G401.6 (cell line): ENCODE measurements around the gene OVAAL.

ENCODE experiments used
- FAIRE-seq: peaks from 2 replicates; lab custom pipeline; 2012; peaks lifted over from hg19 to GRCh38; lab: Jason Lieb, UNC

OVAAL gene

DNA sequence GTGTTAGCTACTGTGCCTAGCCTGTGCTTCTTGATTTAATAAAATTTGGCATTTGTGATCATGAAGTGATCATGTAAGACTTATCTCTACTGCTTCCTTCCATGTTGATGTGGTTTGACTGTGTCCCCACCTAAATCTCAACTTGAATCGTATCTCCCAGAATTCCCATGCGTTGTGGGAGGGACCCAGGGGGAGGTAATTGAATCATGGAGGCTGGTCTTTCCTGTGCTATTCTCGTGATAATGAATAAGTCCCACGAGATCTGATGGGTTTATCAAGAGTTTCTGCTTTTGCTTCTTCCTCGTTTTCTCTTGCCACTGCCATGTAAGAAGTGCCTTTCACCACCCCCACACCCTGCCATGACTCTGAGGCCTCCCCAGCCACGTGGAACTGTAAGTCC, at the start of gene OVAAL:
OVAAL (plus strand) TSS at position 301 of the 400 bp plus-strand sequence.
- FAIRE-seq = no peak

DNA sequence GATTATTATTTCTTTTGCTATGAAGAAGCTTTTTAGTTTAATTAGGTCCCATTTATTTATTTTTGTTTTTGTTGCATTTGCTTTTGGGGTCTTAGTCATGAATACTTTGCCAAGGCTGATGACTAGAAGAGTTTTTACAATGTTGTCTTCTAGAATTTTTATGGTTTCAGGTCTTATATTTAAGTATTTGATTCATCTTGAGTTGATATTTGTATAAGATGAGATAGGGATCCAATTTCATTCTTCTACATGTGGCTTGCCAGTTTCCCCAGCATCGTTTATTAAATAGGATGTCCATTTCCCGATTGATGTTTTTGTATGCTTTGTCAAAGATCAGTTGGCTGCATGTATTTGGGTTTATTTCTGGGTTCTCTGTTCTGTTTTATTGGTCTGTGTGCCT, 47.9 kb upstream of the OVAAL start:
- no peak for FAIRE-seq

DNA sequence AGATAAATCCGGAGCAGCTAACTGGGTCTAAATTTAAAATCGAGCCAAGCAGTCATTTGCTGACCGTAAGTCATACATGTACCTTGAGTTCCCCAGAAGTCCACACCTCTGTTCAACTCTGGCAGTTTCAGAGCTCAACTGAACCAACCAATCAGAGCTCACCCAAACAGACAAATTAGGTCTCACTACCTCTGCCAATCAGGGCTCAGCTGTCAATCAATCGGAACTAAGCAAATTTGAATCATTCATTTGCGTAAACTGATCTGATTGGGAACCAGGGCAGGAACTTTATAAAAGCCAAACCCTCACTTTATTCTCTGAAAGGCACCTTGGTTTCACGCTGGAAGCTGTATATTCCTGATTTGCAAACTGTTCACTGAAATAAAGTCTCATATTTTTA, 45.2 kb upstream of the OVAAL start:
- FAIRE-seq = no peak

DNA sequence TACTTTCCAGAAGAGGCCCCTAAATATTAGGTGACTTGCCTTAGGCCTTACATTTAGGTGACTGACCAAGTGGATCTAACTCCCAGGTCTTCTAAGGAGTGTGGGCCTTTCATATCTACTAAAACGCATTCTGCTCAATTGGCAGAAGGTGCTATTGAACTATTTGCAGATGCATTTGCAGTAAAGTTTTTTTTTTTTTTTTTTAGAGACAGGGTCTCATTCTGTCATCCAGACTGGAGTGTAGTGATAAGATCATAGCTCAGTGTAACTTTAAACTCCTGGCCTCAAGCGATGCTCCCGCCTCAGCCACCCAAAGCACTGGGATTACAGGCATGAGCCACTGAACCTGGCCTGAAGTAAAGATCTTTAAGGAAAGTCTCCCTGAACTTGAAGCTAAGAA, 43.4 kb upstream of the OVAAL start:
- FAIRE-seq = no peak

DNA sequence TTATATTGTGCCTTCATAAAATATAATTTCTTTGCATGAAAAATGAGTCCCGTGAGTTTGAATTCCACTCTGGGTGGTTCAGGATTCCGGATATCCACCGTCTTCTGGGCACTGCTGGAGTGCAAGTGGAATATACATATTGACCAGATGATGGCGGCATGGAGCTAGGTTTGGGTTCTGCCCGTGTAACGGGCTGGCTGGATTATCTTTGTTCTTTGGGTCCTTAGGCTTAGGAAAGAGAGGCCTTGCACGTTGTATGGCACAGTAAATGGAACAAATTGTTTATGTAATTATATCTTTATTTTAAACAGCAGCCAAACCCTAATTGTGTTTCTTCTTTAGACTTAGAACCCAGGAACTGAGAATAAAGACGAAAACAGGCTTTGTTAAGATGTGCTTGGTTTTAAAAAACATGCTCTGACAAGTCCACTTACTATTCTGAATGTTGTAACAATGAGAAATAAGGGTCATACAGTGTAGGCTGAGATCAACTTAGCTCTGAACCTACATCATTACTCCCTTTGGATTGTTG, 42.8 kb upstream of the OVAAL start:
- peak; percentile 96 for FAIRE-seq

DNA sequence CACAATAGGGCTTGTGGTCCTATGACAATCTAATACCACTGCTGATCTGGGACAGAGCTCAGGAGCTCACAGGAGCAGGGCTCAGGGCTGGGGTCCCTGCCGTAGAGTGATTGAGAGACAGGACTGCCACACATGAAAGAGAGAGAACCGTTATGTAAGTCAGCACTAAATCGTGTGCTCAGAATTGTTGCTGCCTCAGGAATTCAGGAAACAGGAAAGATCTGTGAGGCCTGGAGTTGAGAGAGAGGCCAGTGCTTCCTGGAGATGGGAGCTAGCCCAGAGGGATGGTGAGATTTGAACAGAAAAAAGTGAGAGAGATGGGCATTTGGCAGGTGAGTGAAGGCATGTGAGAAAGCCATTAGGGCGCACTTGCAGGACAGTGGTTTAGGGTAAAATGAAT, 38.9 kb upstream of the OVAAL start:
- no peak for FAIRE-seq

DNA sequence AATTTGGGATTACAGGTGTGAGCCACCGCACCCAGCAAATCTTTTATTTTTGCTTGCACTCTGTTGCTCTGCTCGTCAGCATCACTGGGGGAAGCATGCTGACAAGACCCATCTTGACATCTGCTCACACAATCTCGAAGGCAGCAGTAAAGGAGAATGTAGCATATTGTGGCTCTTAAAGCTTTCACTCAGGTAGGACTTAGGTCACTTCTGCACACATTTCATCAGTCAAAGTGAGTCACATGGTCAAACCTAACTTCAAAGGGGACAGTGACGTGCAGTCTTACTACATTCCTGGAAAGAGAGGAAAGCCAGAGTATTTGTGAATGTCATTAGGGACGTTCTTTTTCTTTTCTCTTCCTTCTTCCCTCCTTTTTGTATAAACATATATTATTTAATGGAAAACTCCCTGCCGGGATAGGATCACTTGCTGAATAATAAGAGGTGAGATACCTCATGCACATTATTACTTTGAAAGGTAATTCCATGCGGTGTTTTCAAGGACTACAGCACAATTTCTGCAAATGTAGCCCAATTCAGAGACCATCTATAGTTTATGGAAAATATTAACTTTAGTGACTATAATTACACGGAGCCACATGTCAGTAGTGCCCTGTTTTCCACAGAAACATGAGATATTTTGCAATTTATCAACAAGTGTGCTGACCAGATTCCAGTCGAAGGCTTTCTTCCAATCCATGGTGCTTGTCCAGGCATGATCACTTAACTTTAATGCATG, 37.1 kb upstream of the OVAAL start:
- FAIRE-seq = no peak

DNA sequence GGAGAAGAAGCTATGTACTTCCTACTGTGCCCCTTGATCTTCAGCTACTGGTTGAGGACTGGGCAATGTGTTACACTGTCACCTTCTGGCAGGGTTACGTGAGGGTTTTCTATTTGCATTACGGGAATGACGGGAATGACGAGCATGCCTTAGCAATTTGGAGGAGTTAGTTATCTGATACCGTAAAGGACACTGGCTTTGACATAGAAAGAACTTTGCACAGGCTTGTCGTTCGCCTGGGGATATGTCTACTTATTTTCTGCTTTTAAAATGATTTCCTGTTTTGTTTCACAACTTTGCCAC, 36.6 kb upstream of the OVAAL start:
- no peak for FAIRE-seq

DNA sequence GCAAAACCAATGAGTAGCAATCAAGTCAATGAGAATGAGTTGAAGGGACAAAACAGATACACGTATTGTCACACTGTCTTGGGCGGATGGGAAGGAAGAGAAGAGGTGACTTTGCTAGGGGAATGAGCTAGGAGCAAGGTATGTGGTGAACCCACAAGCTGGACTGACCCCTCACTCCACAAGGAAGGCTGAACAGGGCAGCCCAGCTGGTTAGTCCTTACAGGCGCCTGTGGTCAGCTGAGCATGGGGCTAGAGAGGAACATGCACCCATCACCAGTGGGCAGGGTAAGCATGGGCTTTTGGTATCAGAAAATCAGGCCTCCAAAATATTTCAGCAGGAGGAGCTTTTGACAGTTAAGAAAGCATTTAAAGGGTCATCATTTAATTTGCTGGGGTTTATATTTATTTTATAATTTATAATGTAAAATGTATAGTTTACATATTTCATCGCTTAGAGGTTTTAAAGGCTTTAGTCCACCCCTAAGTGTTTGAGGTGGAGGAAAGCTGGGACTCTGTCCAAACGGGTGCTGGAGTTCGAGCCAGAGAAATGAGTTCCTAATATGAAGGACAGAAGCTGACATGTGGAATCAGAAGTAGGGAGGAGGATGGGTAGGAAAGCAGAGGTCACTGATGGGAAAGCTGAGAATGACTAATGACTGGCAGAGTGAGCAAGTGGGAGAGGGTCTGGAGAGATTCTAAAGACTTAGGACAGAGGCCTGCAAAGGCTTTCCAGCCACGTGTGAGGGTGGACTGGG, 34.4 kb upstream of the OVAAL start:
- FAIRE-seq = no peak

DNA sequence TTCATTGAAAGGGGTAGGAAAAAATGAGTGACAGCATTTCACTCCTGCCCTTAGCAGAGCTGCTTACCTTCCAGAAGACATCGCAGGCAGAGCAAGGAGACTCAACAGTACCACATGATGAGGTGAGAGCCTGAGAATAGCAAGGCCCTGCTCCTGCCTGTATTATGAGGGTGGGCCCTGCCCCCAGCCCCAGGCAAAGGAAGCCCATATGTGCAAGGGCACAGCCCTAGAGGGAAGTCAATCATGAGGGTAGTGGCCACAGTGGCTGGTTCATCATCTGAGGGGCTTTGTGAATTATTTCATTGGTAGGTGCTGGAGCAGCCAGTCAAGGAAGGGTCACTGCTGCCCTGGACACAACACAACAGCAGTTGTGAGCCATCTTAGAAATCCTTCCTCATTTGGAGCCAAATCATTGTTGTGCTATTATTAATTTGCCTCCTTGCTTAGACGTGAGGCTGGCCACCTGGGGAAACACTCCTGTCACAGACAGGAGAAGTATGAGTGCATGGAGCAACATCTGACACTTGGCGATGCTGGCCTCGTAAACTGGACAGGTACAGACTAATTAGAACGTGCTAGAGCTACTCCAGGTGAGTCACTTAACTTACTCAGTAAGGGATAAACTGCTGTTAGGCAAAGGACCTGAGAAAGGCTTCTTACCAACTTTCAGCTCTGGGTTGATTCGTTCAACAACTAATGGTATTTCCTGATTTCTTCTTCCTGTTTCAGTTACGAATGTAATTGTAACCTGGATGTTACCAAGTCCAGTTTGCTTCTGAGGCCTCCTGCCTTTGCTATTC, 33.6 kb upstream of the OVAAL start:
- no peak for FAIRE-seq

DNA sequence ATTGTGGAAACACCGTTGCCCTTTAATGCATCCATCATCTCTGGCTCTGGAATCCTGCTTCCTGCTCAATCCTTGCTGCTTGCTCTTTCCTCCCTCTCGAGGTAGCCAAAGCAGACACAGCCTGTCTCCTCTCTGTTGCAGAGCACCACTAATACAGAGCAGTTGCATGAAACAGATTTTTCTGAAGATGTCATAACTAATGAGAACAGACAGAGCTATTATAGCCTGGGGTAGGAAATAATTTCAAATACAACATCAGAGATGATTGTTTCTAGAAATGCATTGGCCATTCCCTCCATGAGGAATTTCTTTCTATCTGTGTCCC, 33.1 kb upstream of the OVAAL start:
- FAIRE-seq = no peak

DNA sequence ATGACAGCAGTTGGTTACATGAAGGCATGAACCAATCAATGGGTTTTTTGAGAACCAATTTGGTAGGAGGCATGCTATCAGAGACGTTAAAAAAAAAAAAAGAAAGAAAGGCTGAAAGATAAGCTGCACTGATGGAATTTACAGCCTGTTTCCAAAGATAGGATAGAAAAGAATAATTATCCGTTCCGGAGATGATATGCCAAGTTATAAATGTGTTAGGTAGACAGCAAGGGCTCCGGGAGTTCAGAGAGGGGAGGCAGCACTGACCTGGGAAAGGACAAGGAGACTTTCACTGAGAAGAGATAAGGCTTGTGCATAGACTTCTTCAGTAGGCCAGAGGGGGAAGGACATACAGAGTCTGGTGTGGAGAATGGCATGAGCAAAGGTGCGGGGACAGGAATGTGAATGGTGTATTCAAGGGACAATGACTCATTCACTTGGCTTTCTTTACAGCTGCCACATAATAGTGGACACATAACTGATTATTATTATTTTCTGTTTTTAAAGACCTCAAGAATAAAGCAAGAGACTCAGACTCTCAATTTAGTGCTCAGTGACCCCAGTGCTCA, 31.6 kb upstream of the OVAAL start:
- no peak for FAIRE-seq

DNA sequence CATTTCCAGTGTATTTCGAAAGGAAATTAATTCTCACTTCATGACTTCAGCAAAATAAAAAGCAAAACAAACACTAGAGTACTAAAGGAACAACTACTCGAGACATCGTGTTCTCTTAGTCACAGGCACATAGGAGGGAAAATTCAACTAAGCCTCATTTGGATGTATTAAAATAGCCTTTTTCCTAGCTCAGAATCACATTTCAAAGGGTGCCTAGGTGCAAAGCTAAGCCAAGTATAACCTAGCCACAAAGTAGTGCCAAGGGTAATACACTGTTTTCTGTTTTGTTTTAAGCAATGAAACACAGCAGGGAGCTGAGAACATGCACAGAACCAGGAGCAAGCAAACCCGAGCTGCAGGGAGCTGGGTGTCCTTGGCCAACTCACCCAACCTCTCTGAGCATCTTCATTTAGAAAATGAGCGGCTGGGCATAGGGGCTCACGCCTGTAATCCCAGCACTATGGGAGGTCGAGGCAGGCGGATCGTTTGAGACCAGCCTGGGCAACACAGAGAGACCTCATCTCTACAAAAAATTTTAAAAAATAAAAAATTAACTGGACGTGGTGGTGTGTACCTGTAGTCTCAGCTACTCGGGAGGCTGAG, 29.8 kb upstream of the OVAAL start:
- FAIRE-seq = no peak

DNA sequence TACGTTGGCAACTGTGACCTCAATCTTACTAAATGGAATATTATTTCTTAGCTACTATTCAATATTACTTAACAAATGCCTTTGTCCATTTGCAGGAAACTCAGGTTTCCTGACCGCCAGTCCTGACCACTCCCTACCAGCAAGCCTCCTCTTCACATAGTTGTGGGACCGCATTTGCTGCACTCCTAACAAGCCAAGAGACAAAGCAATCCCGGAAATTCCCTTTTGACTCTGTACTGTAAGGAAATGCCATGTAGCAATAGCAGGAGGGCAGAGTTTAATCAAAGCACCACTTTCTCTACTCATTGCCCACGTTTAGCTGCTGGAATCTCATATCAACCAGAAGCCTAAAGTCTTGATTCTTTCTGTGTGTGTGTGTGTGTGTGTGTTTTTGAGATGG, 28.3 kb upstream of the OVAAL start:
- no peak for FAIRE-seq

DNA sequence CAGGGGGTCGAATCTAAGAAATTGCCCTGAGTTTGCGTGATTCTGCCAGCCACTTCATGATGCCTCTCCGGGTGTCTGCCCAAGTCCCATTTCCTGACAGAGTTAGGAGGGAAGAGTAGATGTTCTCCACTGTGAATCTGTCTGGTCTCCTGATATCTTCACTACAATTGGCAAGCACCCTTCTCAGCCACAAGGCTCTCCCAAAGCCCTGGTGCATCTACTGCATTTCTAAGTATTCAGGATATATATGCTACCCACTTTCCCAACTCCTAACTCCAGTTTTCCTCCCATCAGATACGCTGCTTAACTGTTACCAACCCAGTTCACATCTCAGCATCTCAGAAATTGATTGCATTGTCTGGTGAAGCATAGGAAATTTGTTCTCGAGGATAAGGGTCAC, 25.9 kb upstream of the OVAAL start:
- no peak for FAIRE-seq

DNA sequence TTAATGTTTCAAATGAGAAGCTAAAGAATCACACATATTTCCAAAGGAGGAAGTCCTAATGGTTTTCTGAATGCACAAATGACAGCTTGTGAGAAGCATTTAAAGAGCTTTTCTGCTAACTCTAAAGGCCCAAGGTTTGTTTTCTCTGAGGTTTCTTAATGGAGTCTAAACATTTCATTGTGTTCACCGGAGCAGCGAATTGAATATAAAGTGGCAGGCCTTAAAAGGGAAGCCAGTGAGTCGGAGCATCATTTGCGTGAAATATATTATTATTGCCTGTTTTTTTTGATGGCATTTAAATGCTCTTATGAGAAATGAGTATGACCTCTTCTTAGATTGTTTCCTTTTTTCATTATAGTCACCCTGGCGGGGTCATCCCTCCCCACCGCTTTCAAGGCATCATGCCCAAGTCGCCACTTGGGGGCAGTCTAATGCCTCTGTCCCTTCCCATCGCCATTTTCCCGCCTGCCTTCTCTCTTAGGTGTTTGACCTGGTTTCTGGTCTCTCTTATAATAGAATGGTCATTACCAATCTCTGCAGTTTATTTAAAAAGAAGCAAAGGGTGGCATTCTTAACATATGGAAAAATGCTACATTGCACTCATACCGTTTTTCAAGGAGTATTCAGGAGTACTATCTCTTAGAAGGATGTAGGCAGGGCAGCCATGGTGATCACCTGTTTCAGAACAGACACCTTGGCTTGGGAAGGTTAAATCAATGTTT, 25.3 kb upstream of the OVAAL start:
- peak; percentile 74 for FAIRE-seq

DNA sequence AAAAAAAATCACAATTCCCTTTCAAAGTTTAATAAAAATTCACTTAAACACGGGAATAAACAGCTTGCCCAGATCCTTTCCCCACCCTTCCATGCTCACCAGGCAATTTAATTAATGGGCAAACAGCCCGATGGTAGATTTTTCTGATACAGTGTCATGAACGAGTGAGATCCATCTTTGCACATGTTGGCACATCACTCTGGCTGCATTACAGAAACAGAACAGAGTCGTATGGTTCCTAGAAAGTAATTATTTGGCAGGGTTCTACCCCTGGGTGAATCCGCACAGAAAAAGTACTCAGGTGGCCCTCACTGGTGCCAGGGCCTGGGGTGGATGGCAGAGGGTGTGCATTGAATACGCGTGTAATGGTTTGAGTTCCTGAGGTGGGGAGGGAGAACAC, 24.6 kb upstream of the OVAAL start:
- FAIRE-seq = no peak

DNA sequence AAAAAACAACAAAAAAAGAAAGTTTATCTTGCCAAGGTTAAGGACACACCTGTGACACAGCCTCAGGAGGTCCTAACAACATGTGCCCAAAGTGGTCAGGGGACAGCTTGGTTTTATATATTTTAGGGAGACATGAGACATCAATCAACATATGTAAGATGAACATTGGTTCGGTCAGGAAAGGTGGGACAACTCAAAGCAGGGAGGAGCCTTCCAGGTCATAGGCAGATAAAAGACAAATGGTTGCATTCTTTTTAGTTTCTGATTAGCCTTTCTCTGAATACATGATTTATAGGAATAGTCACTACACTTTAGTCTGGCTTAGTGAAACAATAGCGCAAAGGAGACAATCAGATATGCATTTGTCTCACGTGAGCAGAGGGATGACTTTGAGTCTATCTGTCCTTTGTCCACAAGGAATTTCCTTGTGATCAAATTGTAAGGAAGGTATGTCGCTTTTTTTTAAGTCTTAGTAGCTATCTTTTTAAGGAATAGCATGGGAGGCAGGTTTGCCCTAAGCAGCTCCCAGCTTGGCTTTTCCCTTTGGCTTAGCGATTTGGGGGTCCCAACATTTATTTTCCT, 23.3 kb upstream of the OVAAL start:
- no peak for FAIRE-seq

DNA sequence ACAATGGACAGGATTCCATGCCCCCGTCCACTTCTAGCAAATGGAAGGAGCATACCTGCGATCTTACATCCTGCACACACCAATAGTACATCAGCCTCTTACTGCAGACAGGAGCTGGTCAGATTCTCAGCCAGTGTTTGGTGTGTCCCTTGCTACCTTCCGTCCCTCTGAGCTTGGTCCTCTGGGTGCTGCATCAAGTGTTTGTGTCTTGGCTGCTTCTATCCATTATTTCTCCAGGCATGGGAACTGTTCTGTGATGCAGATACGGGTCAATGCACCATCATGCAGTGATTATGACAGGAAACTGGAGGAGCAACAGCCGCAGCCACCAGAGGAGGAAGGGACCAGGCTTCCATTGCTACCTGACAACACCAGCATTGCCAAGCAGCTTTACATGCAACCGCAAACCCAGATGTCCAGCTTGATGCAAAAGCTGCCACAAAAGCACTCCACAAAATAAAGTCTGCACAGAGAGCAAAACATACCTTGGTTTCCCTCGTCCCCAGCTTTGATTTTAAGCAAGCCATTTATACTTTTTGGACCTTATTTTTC, 21.9 kb upstream of the OVAAL start:
- FAIRE-seq = no peak

DNA sequence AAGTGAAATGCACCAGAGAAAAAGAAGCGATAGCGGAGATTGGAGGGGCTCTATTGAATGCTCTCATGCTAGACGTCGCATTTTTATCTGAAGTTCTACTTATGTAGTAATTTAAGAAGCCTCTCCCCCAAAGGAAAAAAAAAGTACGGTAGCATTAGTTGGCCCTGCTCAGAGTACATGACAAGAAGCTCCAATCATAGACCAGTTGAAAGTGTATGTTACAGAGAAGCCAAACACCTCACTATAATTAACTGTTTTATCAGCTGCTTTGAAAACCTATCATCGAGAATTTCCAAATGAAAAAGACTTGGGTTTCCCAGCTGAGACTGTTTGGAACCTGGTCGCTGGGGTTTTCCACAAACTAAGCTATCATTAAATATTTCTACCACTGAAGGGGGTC, 19.6 kb upstream of the OVAAL start:
- no peak for FAIRE-seq
